Testis (tissue), 2 donors: ENCODE results near the gene BCL6B.

Source experiments
- CTCF ChIP-seq, 3 experiments: fragments of 450-650 bp in 2 of 3; fragments of 200-600 bp in 1 of 3; sonication (generic) in 1 of 3; IDR thresholded peaks; one replicate each; pipeline ENCODE4 v1.5.1; 2016 to 2019; ENCODE audit warnings: antibody characterized with exemption in 3 of 3, mild to moderate bottlenecking in 2 of 3, moderate library complexity in 1 of 3
- POLR2A ChIP-seq: fragments of 450-650 bp; IDR thresholded peaks from one replicate; pipeline ENCODE4 v1.6.1; 2017; ENCODE audit warnings: antibody characterized with exemption, mild to moderate bottlenecking, moderate library complexity

GRCh38 chr17:7067198-7067597, 44.3 kb downstream of the BCL6B start:
- no peak for TF ChIP-seq CTCF (IDR thresholded peaks at IDR 0.05)
- no peak for TF ChIP-seq POLR2A
